ENCODE measurements around the gene SLC4A7. TPM values are rescaled to one million over a fixed set of nuclear protein-coding genes. Genes with fewer than 3 reads are reported as not detected.

The SLC4A7 gene
- total and polyA plus RNA-seq, 10 of the 15 experiments (the other 5 are each of a cell fraction or from before 2014, with no cell fraction given) = 4.4 to 41.4 (median 18.3) TPM

GRCh38 chr3:27368831-27369607, 115.2 kb downstream of the SLC4A7 start, which contains the start of gene NEK10 (continued):
- TF ChIP-seq, protein P1, sequence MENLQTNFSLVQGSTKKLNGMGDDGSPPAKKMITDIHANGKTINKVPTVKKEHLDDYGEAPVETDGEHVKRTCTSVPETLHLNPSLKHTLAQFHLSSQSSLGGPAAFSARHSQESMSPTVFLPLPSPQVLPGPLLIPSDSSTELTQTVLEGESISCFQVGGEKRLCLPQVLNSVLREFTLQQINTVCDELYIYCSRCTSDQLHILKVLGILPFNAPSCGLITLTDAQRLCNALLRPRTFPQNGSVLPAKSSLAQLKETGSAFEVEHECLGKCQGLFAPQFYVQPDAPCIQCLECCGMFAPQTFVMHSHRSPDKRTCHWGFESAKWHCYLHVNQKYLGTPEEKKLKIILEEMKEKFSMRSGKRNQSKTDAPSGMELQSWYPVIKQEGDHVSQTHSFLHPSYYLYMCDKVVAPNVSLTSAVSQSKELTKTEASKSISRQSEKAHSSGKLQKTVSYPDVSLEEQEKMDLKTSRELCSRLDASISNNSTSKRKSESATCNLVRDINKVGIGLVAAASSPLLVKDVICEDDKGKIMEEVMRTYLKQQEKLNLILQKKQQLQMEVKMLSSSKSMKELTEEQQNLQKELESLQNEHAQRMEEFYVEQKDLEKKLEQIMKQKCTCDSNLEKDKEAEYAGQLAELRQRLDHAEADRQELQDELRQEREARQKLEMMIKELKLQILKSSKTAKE (IDR thresholded peaks at IDR 0.05; ENCODE audit: low read depth, poor library complexity, severe bottlenecking) = no peak
- TF ChIP-seq PBX3 (IDR thresholded peaks at IDR 0.05; ENCODE audit: insufficient replicate concordance, low read depth, low read length) (peak; percentile 4), SMAD5 (IDR thresholded peaks at IDR 0.05; ENCODE audit: low read depth) (no peak), RUNX3 (IDR thresholded peaks at IDR 0.05; ENCODE audit: low read length) (no peak), USF1 (IDR thresholded peaks at IDR 0.05; ENCODE audit: borderline replicate concordance, extremely low read length, insufficient read depth, low read depth, low read length) (peak; percentile 62), SUZ12 (IDR thresholded peaks at IDR 0.05; ENCODE audit: unreplicated experiment) (no peak), NFYB (IDR thresholded peaks at IDR 0.05; ENCODE audit: insufficient read depth, low read depth, low read length) (peak; percentile 77; the same call in 1 of the 2 replicates), POLR2A (IDR thresholded peaks at IDR 0.05; ENCODE audit: low read depth, low read length) (peak; percentile 59; the same call in 1 of the 2 replicates), NFXL1 (IDR thresholded peaks at IDR 0.05; ENCODE audit: borderline replicate concordance) (no peak)
- TF ChIP-seq, protein P2, sequence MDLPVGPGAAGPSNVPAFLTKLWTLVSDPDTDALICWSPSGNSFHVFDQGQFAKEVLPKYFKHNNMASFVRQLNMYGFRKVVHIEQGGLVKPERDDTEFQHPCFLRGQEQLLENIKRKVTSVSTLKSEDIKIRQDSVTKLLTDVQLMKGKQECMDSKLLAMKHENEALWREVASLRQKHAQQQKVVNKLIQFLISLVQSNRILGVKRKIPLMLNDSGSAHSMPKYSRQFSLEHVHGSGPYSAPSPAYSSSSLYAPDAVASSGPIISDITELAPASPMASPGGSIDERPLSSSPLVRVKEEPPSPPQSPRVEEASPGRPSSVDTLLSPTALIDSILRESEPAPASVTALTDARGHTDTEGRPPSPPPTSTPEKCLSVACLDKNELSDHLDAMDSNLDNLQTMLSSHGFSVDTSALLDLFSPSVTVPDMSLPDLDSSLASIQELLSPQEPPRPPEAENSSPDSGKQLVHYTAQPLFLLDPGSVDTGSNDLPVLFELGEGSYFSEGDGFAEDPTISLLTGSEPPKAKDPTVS (IDR thresholded peaks at IDR 0.05; ENCODE audit: low read depth, low read length) = no peak

All from GM12878 (cell line).